Ectodermal cell (in vitro differentiated cells): ENCODE results near the gene ARHGAP9.
"Not testable (repeated sequence)": the region's sequence is repeated elsewhere in the genome, so short reads cannot be mapped to it uniquely, and the experiment has no call there.

ENCODE experiments used
- H3K27ac ChIP-seq: 2 replicates; pipeline ENCODE4 v1.7.0; 2013; ENCODE audit warnings: mild to moderate bottlenecking, low read depth, low read length; ENCODE audit not compliant: insufficient read depth, poor library complexity, severe bottlenecking
- H3K27me3 ChIP-seq: 2 replicates; pipeline ENCODE4 v1.7.0; 2013; ENCODE audit warnings: mild to moderate bottlenecking, low read length; ENCODE audit not compliant: insufficient read depth, control insufficient read depth, poor library complexity, severe bottlenecking
- H3K36me3 ChIP-seq: one replicate; pipeline ENCODE4 v1.7.0; 2013; ENCODE audit warnings: low read length; ENCODE audit not compliant: control insufficient read depth, insufficient read depth
- H3K4me1 ChIP-seq: one replicate; pipeline ENCODE4 v1.7.0; 2013; ENCODE audit warnings: low read length; ENCODE audit not compliant: control insufficient read depth, insufficient read depth
- H3K4me3 ChIP-seq: 2 replicates; pipeline ENCODE4 v1.7.0; 2013; ENCODE audit warnings: low read depth, low read length, control low read depth; ENCODE audit not compliant: insufficient read depth
- H3K9me3 ChIP-seq: 2 replicates; pipeline ENCODE4 v1.7.0; 2013; ENCODE audit warnings: mild to moderate bottlenecking, low read length, moderate library complexity; ENCODE audit not compliant: control insufficient read depth
- WGBS, 2 experiments: methylation state at CpG; one replicate each; pipeline ENCODE4 v1.1.7; 2013; ENCODE audit warnings: missing lambda C conversion rate in 2 of 2; 5-methylcytosine and 5-hydroxymethylcytosine counted together

Gene ARHGAP9

GRCh38 chr12:57522887-57523705, 43.4 kb upstream of the ARHGAP9 start:
- WGBS, 2 experiments, result 1 to 2% methylated on average over 29 to 32 of the region's 38 CpGs
- no peaks in the 10 kb centered on the region for H3K27me3 ChIP-seq
- H3K4me1 ChIP-seq, result peaks cover 42% of the 10 kb centered on the region
- H3K9me3 ChIP-seq, result no peaks in the 10 kb centered on the region
- H3K36me3 ChIP-seq, result peaks cover 12% of the 10 kb centered on the region
- peak overlapping the region; percentile 71 for H3K4me3 ChIP-seq
- H3K27ac ChIP-seq, result peak overlapping the region; percentile 64

GRCh38 chr12:57522011-57522886, 42.6 kb upstream of the ARHGAP9 start, which contains the start of gene MBD6:
Gene MBD6 (plus strand): TSS chr12:57522824. CDS start chr12:57524304, 1,480 bp downstream.
- WGBS, 2 experiments, result 0 to 1% methylated on average over 57 of the region's 57 CpGs
- Histone ChIP-seq H3K36me3 (peaks cover 4% of the 10 kb centered on the region), H3K9me3 (no peaks in the 10 kb centered on the region), H3K4me1 (peaks cover 42% of the 10 kb centered on the region), H3K4me3 (peak within 1 kb of the TSS; percentile 71), H3K27ac (peak within 1 kb of the TSS; percentile 94), H3K27me3 (no peaks in the 10 kb centered on the region)

GRCh38 chr12:57521525-57522010, 41.9 kb upstream of the ARHGAP9 start:
- Histone ChIP-seq H3K9me3 (no peaks in the 10 kb centered on the region), H3K4me1 (peaks cover 42% of the 10 kb centered on the region), H3K27me3 (no peaks in the 10 kb centered on the region), H3K27ac (peak overlapping the region; percentile 94), H3K36me3 (peaks cover 4% of the 10 kb centered on the region), H3K4me3 (no peak overlapping the region)
- WGBS, 2 experiments, result 29 to 31% methylated on average over 17 of the region's 17 CpGs

GRCh38 chr12:57520053-57520818, 40.6 kb upstream of the ARHGAP9 start, which contains the start of gene DDIT3:
Gene DDIT3 (minus strand): TSS chr12:57520514. CDS start chr12:57517406, 3,108 bp downstream.
- Histone ChIP-seq H3K27ac (peak within 1 kb of the TSS; percentile 94), H3K27me3 (no peaks in the 10 kb centered on the region), H3K9me3 (no peaks in the 10 kb centered on the region), H3K4me3 (peak within 1 kb of the TSS; percentile 69), H3K4me1 (peaks cover 29% of the 10 kb centered on the region), H3K36me3 (peaks cover 13% of the 10 kb centered on the region)
- 0 to 1% methylated on average over 46 to 52 of the region's 52 CpGs for WGBS, 2 experiments

GRCh38 chr12:57519796-57520052, 40.1 kb upstream of the ARHGAP9 start:
- Histone ChIP-seq H3K36me3 (peaks cover 18% of the 10 kb centered on the region), H3K4me3 (peak overlapping the region; percentile 69), H3K4me1 (peaks cover 24% of the 10 kb centered on the region), H3K27ac (peak overlapping the region; percentile 87), H3K9me3 (no peaks in the 10 kb centered on the region), H3K27me3 (no peaks in the 10 kb centered on the region)
- whole genome bisulfite sequencing, 2 experiments, result 3 to 4% methylated on average over 8 of the region's 8 CpGs

- peak overlapping the region; percentile 60 for H3K27ac ChIP-seq
- WGBS, 2 experiments, result 35% methylated on average over 7 of the region's 7 CpGs
- no peaks in the 10 kb centered on the region for H3K9me3 ChIP-seq
- H3K36me3 ChIP-seq, result peaks cover 24% of the 10 kb centered on the region
- H3K4me3 ChIP-seq, result peak overlapping the region; percentile 69
- no peaks in the 10 kb centered on the region for H3K27me3 ChIP-seq
- H3K4me1 ChIP-seq, result peaks cover 19% of the 10 kb centered on the region
Measured at GRCh38 chr12:57518920-57519795, 39.5 kb upstream of the ARHGAP9 start.

GRCh38 chr12:57518176-57518919, 38.7 kb upstream of the ARHGAP9 start:
- H3K4me3 ChIP-seq, result no peak overlapping the region
- H3K4me1 ChIP-seq, result peaks cover 12% of the 10 kb centered on the region
- H3K27me3 ChIP-seq, result no peaks in the 10 kb centered on the region
- WGBS, 2 experiments, result 93 to 96% methylated on average over 8 of the region's 8 CpGs
- peaks cover 25% of the 10 kb centered on the region for H3K36me3 ChIP-seq
- H3K27ac ChIP-seq, result no peak overlapping the region
- H3K9me3 ChIP-seq, result no peaks in the 10 kb centered on the region

GRCh38 chr12:57517718-57518117, 38.1 kb upstream of the ARHGAP9 start:
- peaks cover 25% of the 10 kb centered on the region for H3K36me3 ChIP-seq
- WGBS, 2 experiments, result 90 to 96% methylated on average over 10 of the region's 10 CpGs
- H3K4me1 ChIP-seq, result peaks cover 12% of the 10 kb centered on the region
- not testable (repeated sequence) for H3K27me3 ChIP-seq, H3K27ac ChIP-seq, H3K9me3 ChIP-seq, H3K4me3 ChIP-seq

GRCh38 chr12:57517187-57517586, 37.5 kb upstream of the ARHGAP9 start:
- Histone ChIP-seq H3K27me3 (no peaks in the 10 kb centered on the region), H3K27ac (no peak overlapping the region), H3K4me3 (no peak overlapping the region), H3K4me1 (peaks cover 11% of the 10 kb centered on the region), H3K36me3 (peaks cover 31% of the 10 kb centered on the region), H3K9me3 (no peaks in the 10 kb centered on the region)
- 94 to 100% methylated on average over 1 of the region's 1 CpG for WGBS, 2 experiments
